BLaER1 (cell line): ENCODE measurements around the gene CRTC1.
A peak's percentile ranks its signal among the peaks of the same experiment; 100 is the strongest.

Source experiments
- H3K27ac ChIP-seq: shearing (Covaris generic); formaldehyde crosslinking; 2 replicates; pipeline ENCODE4 v1.8.1; 2022
- H3K27me3 ChIP-seq: shearing (Covaris generic); formaldehyde crosslinking; 2 replicates; pipeline ENCODE4 v1.8.1; 2022
- H3K36me3 ChIP-seq: shearing (Covaris generic); formaldehyde crosslinking; 2 replicates; pipeline ENCODE4 v1.8.1; 2022
- H3K4me1 ChIP-seq: shearing (Covaris generic); formaldehyde crosslinking; 2 replicates; pipeline ENCODE4 v1.8.1; 2022
- H3K4me2 ChIP-seq: shearing (Covaris generic); formaldehyde crosslinking; 2 replicates; pipeline ENCODE4 v1.8.1; 2022
- H3K4me3 ChIP-seq: shearing (Covaris generic); formaldehyde crosslinking; 2 replicates; pipeline ENCODE4 v1.8.1; 2022
- H3K9ac ChIP-seq: shearing (Covaris generic); formaldehyde crosslinking; 2 replicates; pipeline ENCODE4 v1.8.1; 2022
- H3K9me3 ChIP-seq: shearing (Covaris generic); formaldehyde crosslinking; 2 replicates; pipeline ENCODE4 v1.8.1; 2022
- H4K20me1 ChIP-seq: shearing (Covaris generic); formaldehyde crosslinking; 2 replicates; pipeline ENCODE4 v1.8.1; 2022
- Cebpa-rat ChIP-seq: shearing (Covaris generic); IDR thresholded peaks from 2 replicates; pipeline ENCODE4 v1.8.1; 2022

CRTC1 gene

GRCh38 chr19:18817574-18817973 is 134.1 kb downstream of the CRTC1 start:
- Histone ChIP-seq H3K9ac (no peak overlapping the region), H3K4me3 (no peak overlapping the region), H3K27me3 (no peaks in the 10 kb centered on the region), H4K20me1 (no peaks in the 10 kb centered on the region), H3K4me2 (no peak overlapping the region), H3K4me1 (peaks cover 9% of the 10 kb centered on the region), H3K36me3 (no peaks in the 10 kb centered on the region), H3K9me3 (no peaks in the 10 kb centered on the region), H3K27ac (no peak overlapping the region)
- TF ChIP-seq Cebpa-rat = no peak

- Histone ChIP-seq H3K9ac (no peak overlapping the region), H3K4me2 (no peak overlapping the region), H3K9me3 (peaks cover 23% of the 10 kb centered on the region), H3K4me1 (peaks cover 4% of the 10 kb centered on the region), H3K27ac (no peak overlapping the region), H3K27me3 (no peaks in the 10 kb centered on the region), H4K20me1 (peaks cover 20% of the 10 kb centered on the region), H3K4me3 (no peak overlapping the region), H3K36me3 (peaks cover 3% of the 10 kb centered on the region; the same call in 1 of the 2 replicates)
- TF ChIP-seq Cebpa-rat = no peak
Measured at GRCh38 chr19:18828786-18829185, 145.3 kb downstream of the CRTC1 start.

DNA sequence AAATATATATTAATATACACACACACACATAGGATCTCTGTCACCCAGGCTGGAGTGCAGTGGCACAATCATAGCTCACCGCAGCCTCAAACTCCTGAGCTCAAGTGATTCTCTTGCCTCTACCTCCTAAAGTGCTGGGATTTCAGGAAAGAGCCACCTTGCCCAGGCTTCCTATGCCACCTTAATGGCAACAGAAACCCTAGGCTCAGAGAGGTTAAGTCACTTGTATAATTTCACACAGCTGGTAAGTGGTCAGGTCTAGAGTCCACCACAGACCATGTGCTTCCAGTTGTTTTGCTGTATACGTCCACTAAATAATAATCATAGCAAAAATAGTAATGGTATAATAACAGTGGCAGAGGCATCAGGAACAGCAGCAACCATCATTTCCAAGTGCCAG is 147.0 kb downstream of the CRTC1 start:
- peaks cover 21% of the 10 kb centered on the region for H3K4me1 ChIP-seq
- no peak overlapping the region for H3K4me2 ChIP-seq
- H3K27me3 ChIP-seq = no peaks in the 10 kb centered on the region
- H3K36me3 ChIP-seq = peaks cover 20% of the 10 kb centered on the region
- no peak overlapping the region for H3K27ac ChIP-seq
- H3K9me3 ChIP-seq = peaks cover 23% of the 10 kb centered on the region
- peaks cover 37% of the 10 kb centered on the region for H4K20me1 ChIP-seq
- no peak for TF ChIP-seq Cebpa-rat
- no peak overlapping the region for H3K4me3 ChIP-seq
- no peak overlapping the region for H3K9ac ChIP-seq

GRCh38 chr19:18831524-18832305 is 148.2 kb downstream of the CRTC1 start, which contains the start of gene UPF1:
Gene UPF1, plus strand, starts transcription at chr19:18831959. Its CDS starts 251 bp downstream, at chr19:18832210.
- Histone ChIP-seq H4K20me1 (peaks cover 49% of the 10 kb centered on the region), H3K36me3 (peaks cover 32% of the 10 kb centered on the region), H3K9me3 (peaks cover 12% of the 10 kb centered on the region), H3K27ac (peak within 1 kb of the TSS; percentile 94), H3K4me2 (peak within 1 kb of the TSS; percentile 97), H3K4me1 (peaks cover 33% of the 10 kb centered on the region), H3K4me3 (peak within 1 kb of the TSS; percentile 100), H3K9ac (peak within 1 kb of the TSS; percentile 96), H3K27me3 (no peaks in the 10 kb centered on the region)
- TF ChIP-seq Cebpa-rat = no peak
